Prostate gland (tissue), 2 donors: ENCODE results near the gene FBXO38. TPM values are rescaled to one million over a fixed set of nuclear protein-coding genes. Genes with fewer than 3 reads are reported as not detected.

ENCODE experiments used
- DNase-seq: peaks from one replicate; pipeline ENCODE4 v3.0.0-alpha.2; 2019; ENCODE audit warnings: low spot score
- H3K27ac ChIP-seq, 2 donors: fragments of 200-600 bp; sonication (generic); 2 replicates each; pipeline ENCODE4 v1.5.1; 2017 to 2019
- H3K27me3 ChIP-seq: fragments of 200-600 bp; sonication (generic); replicated peaks from 2 replicates; pipeline ENCODE4 v1.5.1; 2019; ENCODE audit not compliant: insufficient read depth
- H3K36me3 ChIP-seq, 2 donors: fragments of 200-600 bp; sonication (generic); 1 replicate in 1 of 2; 2 replicates in 1 of 2; pipeline versions ENCODE4 v1.5.1 to v1.8.1; 2017 to 2019
- H3K4me1 ChIP-seq: fragments of 200-600 bp; sonication (generic); replicated peaks from 2 replicates; pipeline ENCODE4 v1.5.1; 2019
- H3K4me3 ChIP-seq, 2 donors: fragments of 200-600 bp; sonication (generic); 2 replicates each; pipeline ENCODE4 v1.5.1; 2017 to 2019
- H3K9me3 ChIP-seq: fragments of 200-600 bp; sonication (generic); 2 replicates; pipeline ENCODE4 v1.5.1; 2017
- POLR2A ChIP-seq: fragments of 450-650 bp; IDR thresholded peaks from one replicate; pipeline ENCODE4 v1.6.1; 2016; ENCODE audit warnings: antibody characterized with exemption, mild to moderate bottlenecking
- POLR2AphosphoS5 ChIP-seq: sonication (generic); formaldehyde crosslinking; IDR thresholded peaks from one replicate; pipeline ENCODE4 v1.6.1; 2017; ENCODE audit warnings: antibody characterized with exemption
- WGBS: methylation state at CpG from one replicate; pipeline ENCODE4 v1.1.5; 2018; 5-methylcytosine and 5-hydroxymethylcytosine counted together
- intact Hi-C: fragments of 100-400 bp; cut with DNase I; formaldehyde crosslinking; loops from one replicate; pipeline ENCODE4 v1.14.2; 2022
- total RNA-seq, 2 donors: library from RNA; depleted of rRNA; stranded (reverse); fragments of >200 nt; gene quantifications; one replicate each; pipeline ENCODE4 v1.1.0, GENCODE V29; 2016
- TF ChIP-seq, protein P1 (sequence below), 4 experiments: fragments of 200-600 bp in 2 of 4; fragments of 450-650 bp in 2 of 4; sonication (generic) in 2 of 4; IDR thresholded peaks; 1 replicate in 3 of 4; 2 replicates in 1 of 4; pipeline ENCODE4 v1.5.1; 2016 to 2019; ENCODE audit warnings: antibody characterized with exemption in 4 of 4, mild to moderate bottlenecking in 2 of 4, moderate library complexity in 2 of 4

The FBXO38 gene, protein sequence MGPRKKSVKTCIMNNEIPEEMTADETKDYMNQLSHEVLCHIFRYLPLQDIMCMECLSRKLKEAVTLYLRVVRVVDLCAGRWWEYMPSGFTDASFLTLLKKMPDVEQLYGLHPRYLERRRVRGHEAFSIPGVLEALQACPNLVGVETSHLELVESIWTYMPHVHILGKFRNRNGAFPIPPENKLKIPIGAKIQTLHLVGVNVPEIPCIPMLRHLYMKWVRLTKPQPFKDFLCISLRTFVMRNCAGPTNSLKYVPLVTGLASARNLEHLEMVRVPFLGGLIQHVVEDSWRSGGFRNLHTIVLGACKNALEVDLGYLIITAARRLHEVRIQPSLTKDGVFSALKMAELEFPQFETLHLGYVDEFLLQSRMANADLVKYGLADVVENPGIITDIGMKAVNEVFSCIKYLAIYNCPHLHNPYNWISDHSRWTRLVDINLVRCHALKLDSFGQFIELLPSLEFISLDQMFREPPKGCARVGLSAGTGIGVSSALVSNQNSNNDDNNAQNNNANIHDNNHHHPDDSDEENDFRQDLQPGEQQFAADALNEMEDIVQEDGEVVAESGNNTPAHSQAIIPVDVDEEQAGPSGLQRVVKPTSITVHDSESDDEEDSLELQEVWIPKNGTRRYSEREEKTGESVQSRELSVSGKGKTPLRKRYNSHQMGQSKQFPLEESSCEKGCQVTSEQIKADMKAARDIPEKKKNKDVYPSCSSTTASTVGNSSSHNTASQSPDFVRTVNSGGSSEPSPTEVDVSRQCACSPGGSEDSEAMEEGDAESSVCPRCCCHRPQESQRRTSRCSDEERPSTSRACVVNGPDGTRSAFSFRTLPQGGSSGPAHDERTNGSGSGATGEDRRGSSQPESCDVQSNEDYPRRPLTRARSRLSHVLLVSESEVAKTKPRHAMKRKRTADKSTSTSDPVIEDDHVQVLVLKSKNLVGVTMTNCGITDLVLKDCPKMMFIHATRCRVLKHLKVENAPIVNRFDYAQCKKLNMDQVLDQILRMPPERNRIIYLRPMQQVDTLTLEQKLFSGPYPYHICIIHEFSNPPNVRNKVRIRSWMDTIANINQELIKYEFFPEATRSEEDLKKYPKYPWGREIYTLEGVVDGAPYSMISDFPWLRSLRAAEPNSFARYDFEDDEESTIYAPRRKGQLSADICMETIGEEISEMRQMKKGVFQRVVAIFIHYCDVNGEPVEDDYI
- 10 to 100 TPM; 47.1 to 53.2 TPM for total RNA-seq

DNA sequence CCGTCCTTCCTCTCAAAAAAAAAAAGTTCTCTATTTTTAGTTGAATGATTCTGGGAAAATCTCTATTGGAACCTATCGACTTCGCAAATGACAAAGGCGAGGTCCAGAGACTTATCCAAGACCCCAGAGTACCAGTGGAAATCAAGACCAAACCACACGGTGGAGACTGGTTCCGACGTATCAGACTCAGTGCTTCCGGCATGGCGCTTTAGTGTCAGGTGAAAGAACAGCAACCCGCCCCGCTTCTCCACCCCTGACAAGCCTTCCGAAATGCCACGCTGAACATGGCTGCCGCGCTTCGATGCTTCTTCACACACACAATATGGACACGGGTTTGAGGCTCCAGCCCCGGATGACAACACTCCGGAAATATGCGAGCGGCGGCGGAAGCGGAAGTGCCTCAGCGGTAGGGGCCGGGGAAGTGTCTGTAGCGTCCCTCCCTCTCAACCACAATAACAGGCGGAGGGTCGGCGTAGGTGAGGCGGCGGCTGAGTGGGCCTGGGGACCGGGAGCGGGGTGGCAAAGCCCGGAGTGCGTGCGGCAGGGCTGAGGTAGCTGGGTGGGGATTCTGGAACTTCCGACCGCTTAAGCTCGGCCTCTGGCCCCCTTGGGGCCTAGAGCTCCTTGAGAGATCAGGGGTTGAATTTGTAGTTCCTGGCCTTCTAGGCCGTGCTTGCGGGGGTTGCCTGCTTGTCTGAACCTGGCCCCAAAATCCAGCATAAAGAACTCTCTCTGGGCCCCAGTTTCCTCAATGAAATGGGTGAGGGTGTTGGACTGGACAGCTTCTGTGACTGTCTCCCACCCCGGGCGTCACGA is at the start of gene FBXO38:
Gene FBXO38, plus strand, starts transcription at position 395 of the 816 bp plus-strand sequence. CDS start 10,819 bp downstream, outside the sequence.
- under 1% methylated on average over 45 of the region's 45 CpGs for WGBS
- Histone ChIP-seq H3K4me3 (peak within 1 kb of the TSS; percentile 59 to 90), H3K36me3 (no peaks in the 10 kb centered on the region), H3K27ac (peak within 1 kb of the TSS; percentile 75 to 90), H3K27me3 (no peaks in the 10 kb centered on the region), H3K9me3 (no peaks in the 10 kb centered on the region), H3K4me1 (peaks cover 23% of the 10 kb centered on the region)
- intact Hi-C loops, result no loop called here
- TF ChIP-seq, protein P1, sequence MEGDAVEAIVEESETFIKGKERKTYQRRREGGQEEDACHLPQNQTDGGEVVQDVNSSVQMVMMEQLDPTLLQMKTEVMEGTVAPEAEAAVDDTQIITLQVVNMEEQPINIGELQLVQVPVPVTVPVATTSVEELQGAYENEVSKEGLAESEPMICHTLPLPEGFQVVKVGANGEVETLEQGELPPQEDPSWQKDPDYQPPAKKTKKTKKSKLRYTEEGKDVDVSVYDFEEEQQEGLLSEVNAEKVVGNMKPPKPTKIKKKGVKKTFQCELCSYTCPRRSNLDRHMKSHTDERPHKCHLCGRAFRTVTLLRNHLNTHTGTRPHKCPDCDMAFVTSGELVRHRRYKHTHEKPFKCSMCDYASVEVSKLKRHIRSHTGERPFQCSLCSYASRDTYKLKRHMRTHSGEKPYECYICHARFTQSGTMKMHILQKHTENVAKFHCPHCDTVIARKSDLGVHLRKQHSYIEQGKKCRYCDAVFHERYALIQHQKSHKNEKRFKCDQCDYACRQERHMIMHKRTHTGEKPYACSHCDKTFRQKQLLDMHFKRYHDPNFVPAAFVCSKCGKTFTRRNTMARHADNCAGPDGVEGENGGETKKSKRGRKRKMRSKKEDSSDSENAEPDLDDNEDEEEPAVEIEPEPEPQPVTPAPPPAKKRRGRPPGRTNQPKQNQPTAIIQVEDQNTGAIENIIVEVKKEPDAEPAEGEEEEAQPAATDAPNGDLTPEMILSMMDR (IDR thresholded peaks at IDR 0.05), result peak in 3 of 4 experiments; percentile 19 to 44 (median 35)
- TF ChIP-seq POLR2A, result peak; percentile 77
- peak; percentile 98 for TF ChIP-seq POLR2AphosphoS5
- peak; percentile 97 for DNase-seq

DNA sequence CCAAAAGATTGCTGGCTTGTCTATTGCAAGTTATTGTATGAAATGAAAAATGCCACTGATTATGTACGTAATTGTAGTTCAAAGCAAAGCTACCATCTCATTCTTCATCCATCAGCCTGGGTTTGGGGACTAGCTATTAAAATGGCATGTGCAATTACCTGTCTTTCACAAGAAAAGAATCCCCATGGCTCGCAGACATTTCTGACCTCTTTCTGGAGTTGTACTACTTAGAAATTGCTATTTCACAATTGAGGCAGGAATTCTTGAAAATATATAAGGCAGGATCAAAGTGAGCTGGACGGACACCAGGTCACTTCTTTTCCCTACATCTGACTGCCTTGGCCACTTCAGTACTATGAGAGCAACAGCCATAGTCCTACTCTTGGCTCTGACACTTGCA is 48.5 kb upstream of the FBXO38 start, which contains the start of gene SPINK9:
Gene SPINK9, plus strand, starts transcription at position 301 of the 400 bp plus-strand sequence. Its CDS starts 55 bp downstream, at position 356.
- no peak within 1 kb of the TSS for H3K4me3 ChIP-seq
- intact Hi-C loops, result no loop called here
- no peaks in the 10 kb centered on the region for H3K9me3 ChIP-seq
- no peak within 1 kb of the TSS for H3K27ac ChIP-seq
- no peaks in the 10 kb centered on the region for H3K4me1 ChIP-seq
- TF ChIP-seq, protein P1 (IDR thresholded peaks at IDR 0.05), result no peak
- no peak for TF ChIP-seq POLR2AphosphoS5
- no peak for TF ChIP-seq POLR2A
- no peaks in the 10 kb centered on the region for H3K36me3 ChIP-seq
- WGBS, result 93% methylated on average over 3 of the region's 3 CpGs
- DNase-seq, result no peak
- no peaks in the 10 kb centered on the region for H3K27me3 ChIP-seq

DNA sequence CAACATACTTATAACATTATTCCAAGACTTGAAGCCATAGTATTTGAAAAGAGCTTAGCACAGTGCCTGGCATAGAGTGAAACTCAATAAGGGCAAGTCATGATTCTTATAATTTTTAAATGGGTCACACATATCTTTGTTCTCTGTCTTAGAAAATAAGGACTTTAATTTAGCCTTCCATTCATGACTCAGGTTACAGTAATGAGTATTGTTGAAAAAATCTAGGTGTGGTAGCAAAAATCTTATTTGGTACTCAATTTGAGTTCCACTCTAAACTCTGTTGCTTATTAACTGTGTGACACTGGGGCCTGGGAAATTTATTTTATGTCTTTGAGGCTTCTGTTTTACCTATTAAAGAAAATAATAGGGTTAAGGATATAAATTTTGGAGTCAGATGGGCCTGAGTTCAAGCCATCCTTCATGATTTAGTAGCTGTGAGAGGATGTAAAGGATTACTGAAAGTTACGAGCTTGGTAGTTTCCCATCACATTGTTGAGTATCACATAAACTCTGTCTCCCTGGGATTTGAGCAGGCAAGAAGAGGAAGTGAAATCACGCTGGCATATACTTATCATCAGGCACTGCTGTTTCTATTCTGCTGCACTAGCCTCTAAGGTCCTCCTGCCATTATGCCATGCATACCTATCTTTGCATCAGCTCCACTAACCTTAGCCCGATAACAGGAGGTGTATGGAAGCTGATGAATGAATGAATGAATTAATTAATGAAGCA is 46.9 kb upstream of the FBXO38 start:
- intact Hi-C loops, result no loop called here
- 54% methylated on average over 3 of the region's 3 CpGs for WGBS
- no peak overlapping the region for H3K4me3 ChIP-seq
- H3K27ac ChIP-seq, result no peak overlapping the region
- no peaks in the 10 kb centered on the region for H3K27me3 ChIP-seq
- no peaks in the 10 kb centered on the region for H3K9me3 ChIP-seq
- H3K4me1 ChIP-seq, result no peaks in the 10 kb centered on the region
- no peak for TF ChIP-seq POLR2A
- no peak for TF ChIP-seq POLR2AphosphoS5
- TF ChIP-seq, protein P1 (IDR thresholded peaks at IDR 0.05), result no peak
- no peak for DNase-seq
- no peaks in the 10 kb centered on the region for H3K36me3 ChIP-seq
